CD14-positive monocyte (primary cell): ENCODE measurements around the gene LORICRIN. TPM values are rescaled to one million over a fixed set of nuclear protein-coding genes. Genes with fewer than 3 reads are reported as not detected.

ENCODE experiments used
- DNase-seq, 3 donors: peaks; one replicate each; pipeline ENCODE4 v3.0.0-alpha.2; 2011 to 2022
- H2AFZ ChIP-seq: 2 replicates; pipeline ENCODE4 v1.6.0; 2012; ENCODE audit warnings: mild to moderate bottlenecking, low read depth, low read length, inconsistent platforms; ENCODE audit not compliant: insufficient read depth, poor library complexity, severe bottlenecking
- H3K27ac ChIP-seq, 2 donors: 1 replicate in 1 of 2; 2 replicates in 1 of 2; pipeline ENCODE4 v1.5.1; 2012 to 2013; ENCODE audit warnings: low read length in 2 of 2, control low read depth in 1 of 2, inconsistent platforms in 1 of 2, low read depth in 1 of 2, mild to moderate bottlenecking in 1 of 2
- H3K27me3 ChIP-seq, 2 donors: one replicate each; pipeline versions ENCODE4 v1.6.0 to v1.6.1; 2011 to 2013; ENCODE audit warnings: low read length in 2 of 2; ENCODE audit not compliant: control insufficient read depth in 2 of 2, insufficient read depth in 2 of 2
- H3K36me3 ChIP-seq, 2 donors: replicated peaks in 1 of 2; 1 replicate in 1 of 2; 2 replicates in 1 of 2; pipeline versions ENCODE4 v1.5.1 to v1.6.1; 2012 to 2013; ENCODE audit warnings: low read length in 2 of 2, control low read depth in 1 of 2, inconsistent platforms in 1 of 2, mild to moderate bottlenecking in 1 of 2; ENCODE audit not compliant: insufficient read depth in 2 of 2, control insufficient read depth in 1 of 2
- H3K4me1 ChIP-seq, 2 donors: 1 replicate in 1 of 2; 2 replicates in 1 of 2; pipeline versions ENCODE4 v1.5.1 to v1.6.1; 2012 to 2013; ENCODE audit warnings: low read length in 2 of 2, control low read depth in 1 of 2, inconsistent platforms in 1 of 2, mild to moderate bottlenecking in 1 of 2, moderate library complexity in 1 of 2; ENCODE audit not compliant: insufficient read depth in 2 of 2, control insufficient read depth in 1 of 2
- H3K4me2 ChIP-seq: replicated peaks from 2 replicates; pipeline ENCODE3; 2012; ENCODE audit warnings: low read length, moderate library complexity, mild to moderate bottlenecking; ENCODE audit not compliant: poor library complexity, severe bottlenecking; ENCODE audit errors: extremely low read depth
- H3K4me3 ChIP-seq, 3 experiments: fragments of 200-600 bp in 1 of 3; sonication (generic) in 1 of 3; replicated peaks in 1 of 3; 1 replicate in 2 of 3; 2 replicates in 1 of 3; pipeline ENCODE4 v1.5.1; 2011 to 2013; ENCODE audit warnings: low read length in 3 of 3, mild to moderate bottlenecking in 3 of 3, control low read depth in 2 of 3, low read depth in 2 of 3, inconsistent platforms in 1 of 3, moderate library complexity in 1 of 3
- H3K79me2 ChIP-seq: 2 replicates; pipeline ENCODE4 v1.6.0; 2012; ENCODE audit warnings: mild to moderate bottlenecking, control low read depth, inconsistent platforms, low read length, moderate library complexity; ENCODE audit not compliant: insufficient read depth
- H3K9ac ChIP-seq: 2 replicates; pipeline ENCODE4 v1.6.0; 2017; ENCODE audit warnings: low read length, mild to moderate bottlenecking; ENCODE audit not compliant: insufficient read depth, poor library complexity, severe bottlenecking
- H3K9me3 ChIP-seq, 2 donors: replicated peaks in 1 of 2; 1 replicate in 1 of 2; 2 replicates in 1 of 2; pipeline versions ENCODE4 v1.5.1 to v1.6.1; 2012 to 2013; ENCODE audit warnings: low read length in 2 of 2, control low read depth in 1 of 2; ENCODE audit not compliant: control insufficient read depth in 1 of 2, insufficient read depth in 1 of 2
- H4K20me1 ChIP-seq: 2 replicates; pipeline ENCODE4 v1.6.0; 2012; ENCODE audit warnings: mild to moderate bottlenecking, low read length, control low read depth, moderate library complexity; ENCODE audit not compliant: insufficient read depth
- H3K27ac Mint-ChIP-seq, 7 donors: one replicate each; pipeline ENCODE4 v1.8.0; 2020; ENCODE audit warnings: mild to moderate bottlenecking in 7 of 7, mixed read lengths in 7 of 7, moderate library complexity in 6 of 7, inconsistent platforms in 2 of 7
- H3K27me3 Mint-ChIP-seq, 3 donors: one replicate each; pipeline ENCODE4 v1.8.0; 2021 to 2022; ENCODE audit warnings: low read depth in 3 of 3, mild to moderate bottlenecking in 3 of 3, mixed read lengths in 3 of 3, moderate library complexity in 3 of 3, inconsistent platforms in 1 of 3
- H3K36me3 Mint-ChIP-seq, 2 donors: one replicate each; pipeline ENCODE4 v1.8.0; 2020; ENCODE audit warnings: mixed read lengths in 2 of 2, inconsistent platforms in 1 of 2, mild to moderate bottlenecking in 1 of 2
- H3K4me1 Mint-ChIP-seq: one replicate; pipeline ENCODE4 v1.8.0; 2020; ENCODE audit warnings: mild to moderate bottlenecking, mixed read lengths
- H3K4me3 Mint-ChIP-seq, 2 donors: one replicate each; pipeline ENCODE4 v1.8.0; 2020; ENCODE audit warnings: mild to moderate bottlenecking in 2 of 2, mixed read lengths in 2 of 2, moderate library complexity in 1 of 2
- H3K9me3 Mint-ChIP-seq, 7 donors: one replicate each; pipeline ENCODE4 v1.8.0; 2020 to 2022; ENCODE audit warnings: mixed read lengths in 7 of 7, mild to moderate bottlenecking in 6 of 7, moderate library complexity in 6 of 7, inconsistent platforms in 2 of 7
- CTCF ChIP-seq: fragments of 200-600 bp; IDR thresholded peaks from one replicate; pipeline ENCODE4 v1.8.0; 2022; ENCODE audit warnings: antibody characterized with exemption, mild to moderate bottlenecking
- WGBS: methylation state at CpG from one replicate; pipeline ENCODE4 v1.1.5; 2013; ENCODE audit warnings: missing lambda C conversion rate; ENCODE audit not compliant: insufficient coverage; 5-methylcytosine and 5-hydroxymethylcytosine counted together
- intact Hi-C, 2 donors: fragments of 100-400 bp; cut with micrococcal nuclease; formaldehyde crosslinking; loops; one replicate each; pipeline versions ENCODE4 v1.15.0 to v1.15.1; 2023
- polyA plus RNA-seq, 3 donors: library from polyadenylated mRNA; depleted of rRNA in 1 of 3; unstranded in 2 of 3; stranded (reverse) in 1 of 3; fragments of 300-500 nt in 2 of 3; fragments of >200 nt in 1 of 3; fragmentation: Illumina TruSeq in 2 of 3; gene quantifications; 1 replicate in 2 of 3; 2 replicates in 1 of 3; pipeline ENCODE4 v1.2.3, GENCODE V29; 2012 to 2021

LORICRIN gene
- polyA plus RNA-seq, 3 donors: not detected

- Mint-ChIP-seq H3K36me3 (no peaks in the 10 kb centered on the region), H3K27me3 (peaks cover 8 to 34% (median 20%) of the 10 kb centered on the region in 3 donors), H3K4me1 (no peaks in the 10 kb centered on the region), H3K4me3 (no peak overlapping the region), H3K27ac (no peak overlapping the region), H3K9me3 (peaks cover 0 to 4% (median 0%) of the 10 kb centered on the region in 7 donors)
- Histone ChIP-seq H4K20me1 (no peaks in the 10 kb centered on the region), H3K27me3 (peaks cover 9 to 15% of the 10 kb centered on the region in 2 donors), H3K27ac (no peak overlapping the region), H3K9me3 (no peaks in the 10 kb centered on the region), H3K9ac (no peak overlapping the region), H3K4me3 (no peak overlapping the region), H3K4me1 (no peaks in the 10 kb centered on the region), H2AFZ (no peak overlapping the region), H3K79me2 (no peaks in the 10 kb centered on the region), H3K4me2 (no peak overlapping the region), H3K36me3 (no peaks in the 10 kb centered on the region)
- TF ChIP-seq CTCF: no peak
- DNase-seq: no peak
- intact Hi-C loops: no loop called here
- no CpG with 5 or more reads among the region's 1 CpG for WGBS
These were observed 12.2 kb downstream of the LORICRIN start for GRCh38 chr1:153271711-153272110.

- intact Hi-C loops: no loop called here
- Mint-ChIP-seq H3K36me3 (no peaks in the 10 kb centered on the region), H3K4me3 (no peak overlapping the region), H3K4me1 (no peaks in the 10 kb centered on the region), H3K27me3 (peaks cover 8 to 29% (median 17%) of the 10 kb centered on the region in 3 donors), H3K27ac (no peak overlapping the region), H3K9me3 (peaks cover 0 to 4% (median 0%) of the 10 kb centered on the region in 7 donors)
- Histone ChIP-seq H3K9me3 (no peaks in the 10 kb centered on the region), H3K4me2 (no peak overlapping the region), H3K4me3 (no peak overlapping the region), H3K27ac (no peak overlapping the region), H3K27me3 (peaks cover 7 to 13% of the 10 kb centered on the region in 2 donors), H3K9ac (no peak overlapping the region), H3K36me3 (no peaks in the 10 kb centered on the region), H3K79me2 (no peaks in the 10 kb centered on the region), H3K4me1 (no peaks in the 10 kb centered on the region), H2AFZ (no peak overlapping the region), H4K20me1 (no peaks in the 10 kb centered on the region)
- WGBS: 73% methylated on average over 1 of the region's 1 CpG
- no peak for TF ChIP-seq CTCF
- DNase-seq: no peak
These were observed 12.7 kb downstream of the LORICRIN start for GRCh38 chr1:153272186-153272585.
